Measurements from ENCODE around the gene NLRP1. TPM values are rescaled to one million over a fixed set of nuclear protein-coding genes. Genes with fewer than 3 reads are reported as not detected.
A peak's percentile ranks its signal among the peaks of the same experiment; 100 is the strongest.

The NLRP1 gene
- total and polyA plus RNA-seq, 2 donors (not counting 3 experiments of a cell fraction or from before 2014, with no cell fraction given) = 43.8 to 53.9 TPM

GRCh38 chr17:5558815-5559785 is 25.2 kb downstream of the NLRP1 start:
- H4K20me1 ChIP-seq (replicated peaks; ENCODE audit: control insufficient read depth, extremely low read depth, insufficient read depth, low read length) = no peaks in the 10 kb centered on the region
- H3K4me1 ChIP-seq (ENCODE audit: control insufficient read depth, extremely low read depth, insufficient read depth, low read length) = peaks cover 5% of the 10 kb centered on the region
- dilution Hi-C loops (cut with MboI; ENCODE audit: extremely low pct_ligation_motif_present, low sequenced_read_pairs) (no loop called here), intact Hi-C loops (cut with micrococcal nuclease) (no loop called here)
- H3K9me1 ChIP-seq (replicated peaks; ENCODE audit: control insufficient read depth, extremely low read depth, insufficient read depth, low read length) = no peaks in the 10 kb centered on the region
- no peak for DNase-seq (ENCODE audit: low read depth, low spot score)
- no peak overlapping the region for H3K9ac ChIP-seq (replicated peaks; ENCODE audit: extremely low read depth, insufficient read depth, low read length)
- H3K4me2 ChIP-seq (ENCODE audit: insufficient read depth, low read length) = no peak overlapping the region
- no peaks in the 10 kb centered on the region for H3K9me3 ChIP-seq (replicated peaks; ENCODE audit: control insufficient read depth, insufficient read depth, low read length)
- POLR2A ChIA-PET = no interaction called here
- BruUV-seq (replicated peaks) = TSS peak; percentile 46
- CTCF ChIA-PET = interaction anchor here (0.6 to 1.6 kb wide), 2 partner anchors 523 to 877 kb away, joined by 3 to 4 read pairs; no protein-coding TSS in a partner anchor
- H3K27ac ChIP-seq (ENCODE audit: insufficient read depth, low read depth, low read length) = no peak overlapping the region
- peaks cover 10 to 34% of the 10 kb centered on the region in 2 experiments for H3K36me3 ChIP-seq (ENCODE audit: control insufficient read depth in 2 of 2, extremely low read depth in 1 of 2, insufficient read depth in 2 of 2, low read length in 2 of 2)
- TF ChIP-seq CTCF (IDR thresholded peaks at IDR 0.05; ENCODE audit: extremely low read depth in 1 of 2, insufficient read depth in 1 of 2, low read depth in 1 of 2, low read length in 2 of 2) = no peak
- TF ChIP-seq EZH2 (IDR thresholded peaks at IDR 0.05; ENCODE audit: borderline replicate concordance, low read depth, low read length, severe bottlenecking) = no peak
- no peak for TF ChIP-seq MYC (IDR thresholded peaks at IDR 0.05; ENCODE audit: low read depth, low read length)
- no peak for TF ChIP-seq JUN (IDR thresholded peaks at IDR 0.05; ENCODE audit: borderline replicate concordance, insufficient read depth, insufficient read length, low read depth)
- TF ChIP-seq MAX (IDR thresholded peaks at IDR 0.05; ENCODE audit: insufficient read depth, insufficient read length) = no peak
- no peak for TF ChIP-seq GATA2 (IDR thresholded peaks at IDR 0.05; ENCODE audit: insufficient read depth, insufficient read length, low read depth, low read length)
- TF ChIP-seq POLR2A (IDR thresholded peaks at IDR 0.05; ENCODE audit: low read depth, low read length) = no peak
- TF ChIP-seq FOS (IDR thresholded peaks at IDR 0.05; ENCODE audit: borderline replicate concordance, insufficient read depth, low read length) = no peak
- TF ChIP-seq POLR2AphosphoS5 (IDR thresholded peaks at IDR 0.05; ENCODE audit: insufficient read depth, low read depth, low read length) = no peak
- H3K79me2 ChIP-seq (ENCODE audit: control insufficient read depth, insufficient read depth, low read length) = peaks cover 34% of the 10 kb centered on the region
- no peak overlapping the region for H3K4me3 ChIP-seq (replicated peaks in 1 of 3; ENCODE audit: insufficient read depth in 1 of 3, low read depth in 1 of 3, low read length in 3 of 3)
- H3K27me3 ChIP-seq (ENCODE audit: control insufficient read depth in 2 of 2, insufficient read depth in 2 of 2, low read length in 2 of 2) = no peaks in the 10 kb centered on the region
- FAIRE-seq = no peak
- no peak overlapping the region for H2AFZ ChIP-seq (ENCODE audit: low read depth, low read length)

Data from endothelial cell of umbilical vein (primary cell).